Kidney glomerular epithelial cell (primary cell): ENCODE results near the gene GEMIN2.
"Not testable (repeated sequence)": the region's sequence is repeated elsewhere in the genome, so short reads cannot be mapped to it uniquely, and the experiment has no call there.

Experiments
- DNase-seq: peaks from one replicate; lab custom pipeline; 2025; lab: John Stamatoyannopoulos, UW

GEMIN2 gene, protein sequence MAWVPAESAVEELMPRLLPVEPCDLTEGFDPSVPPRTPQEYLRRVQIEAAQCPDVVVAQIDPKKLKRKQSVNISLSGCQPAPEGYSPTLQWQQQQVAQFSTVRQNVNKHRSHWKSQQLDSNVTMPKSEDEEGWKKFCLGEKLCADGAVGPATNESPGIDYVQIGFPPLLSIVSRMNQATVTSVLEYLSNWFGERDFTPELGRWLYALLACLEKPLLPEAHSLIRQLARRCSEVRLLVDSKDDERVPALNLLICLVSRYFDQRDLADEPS

GRCh38 chr14:39114073-39114838, at the start of gene GEMIN2:
GEMIN2 (plus strand) TSS chr14:39114323; CDS start chr14:39114339, 16 bp downstream.
- DNase-seq: peak; percentile 95

DNA sequence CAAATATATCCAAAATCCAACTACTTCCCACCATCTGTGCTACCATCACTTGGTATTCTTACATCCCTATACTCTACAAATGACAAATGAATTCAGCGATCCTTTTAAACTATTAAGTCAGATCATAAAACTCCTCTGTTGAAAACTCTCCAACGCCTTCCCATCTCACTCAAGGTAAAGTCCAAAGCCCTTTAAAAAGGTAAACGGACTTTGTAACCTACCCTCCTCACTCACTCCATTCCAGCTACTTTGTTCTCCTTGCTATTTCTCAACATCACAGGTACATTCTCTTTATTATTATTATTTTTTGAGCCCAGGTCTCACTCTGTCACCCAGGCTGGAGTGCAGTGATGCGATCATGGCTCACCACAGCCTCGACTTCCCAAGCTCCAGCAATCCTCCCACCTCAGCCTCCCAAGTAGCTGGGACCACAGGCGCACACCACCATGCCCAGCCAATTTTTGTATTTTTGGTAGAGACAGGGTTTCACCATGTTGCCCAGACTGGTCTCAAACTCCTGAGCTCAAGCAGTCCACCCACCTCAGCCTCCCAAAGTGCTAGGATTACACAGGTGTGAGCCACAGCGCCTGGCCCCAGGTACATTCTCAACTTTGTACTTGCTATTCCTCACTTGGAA, 44.8 kb upstream of the GEMIN2 start:
- DNase-seq: not testable (repeated sequence)

DNA sequence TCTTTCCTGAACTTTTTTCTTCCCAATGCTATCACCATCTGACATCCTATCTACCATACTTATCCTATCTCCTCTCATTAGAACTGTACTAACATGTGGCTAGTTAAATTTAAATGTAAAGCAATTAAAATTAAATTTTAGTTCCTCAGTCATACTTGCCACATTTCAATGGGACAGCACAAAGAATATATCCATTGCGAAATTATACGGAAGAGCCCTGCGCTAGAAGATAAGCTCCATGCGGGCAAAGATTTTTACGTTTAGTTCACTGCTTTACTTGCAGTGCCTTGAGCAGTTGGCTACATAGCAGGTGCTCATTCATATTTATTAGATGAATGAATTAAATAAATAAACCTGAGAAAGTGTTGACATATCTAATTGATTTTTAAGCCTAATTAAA, 44.2 kb upstream of the GEMIN2 start:
- DNase-seq: no peak

- DNase-seq: no peak
These were observed 43.0 kb upstream of the GEMIN2 start for GRCh38 chr14:39071096-39071495.

GRCh38 chr14:39080886-39081285, 33.2 kb upstream of the GEMIN2 start:
- no peak for DNase-seq

- no peak for DNase-seq
These were observed 31.0 kb upstream of the GEMIN2 start for GRCh38 chr14:39083127-39083526.

- no peak for DNase-seq
These were observed 28.2 kb upstream of the GEMIN2 start for GRCh38 chr14:39085933-39086332.

- no peak for DNase-seq
These were observed 26.6 kb upstream of the GEMIN2 start for GRCh38 chr14:39087493-39087892.

- DNase-seq: no peak
These were observed 23.5 kb upstream of the GEMIN2 start for GRCh38 chr14:39090548-39091111.

DNA sequence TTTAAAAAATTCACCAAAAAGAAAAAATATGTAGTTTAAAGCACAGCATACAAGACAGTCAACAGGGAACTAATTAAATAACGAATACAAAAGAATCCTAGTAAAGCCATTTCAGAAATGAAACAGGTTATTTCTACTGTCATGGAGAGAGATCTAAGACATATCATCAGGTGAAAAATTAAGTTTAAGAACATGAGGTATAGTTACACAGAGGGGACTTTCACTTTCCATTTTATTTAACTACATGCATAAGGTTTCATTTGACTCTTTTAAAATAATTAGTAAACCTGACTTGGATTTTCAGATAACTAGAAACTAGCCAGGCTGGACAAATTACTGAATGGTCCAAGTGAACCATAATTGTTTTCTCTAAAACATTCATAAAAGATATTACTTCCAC, 22.4 kb upstream of the GEMIN2 start:
- DNase-seq: no peak

- DNase-seq: no peak
These were observed 19.6 kb upstream of the GEMIN2 start for GRCh38 chr14:39094515-39094914.

DNA sequence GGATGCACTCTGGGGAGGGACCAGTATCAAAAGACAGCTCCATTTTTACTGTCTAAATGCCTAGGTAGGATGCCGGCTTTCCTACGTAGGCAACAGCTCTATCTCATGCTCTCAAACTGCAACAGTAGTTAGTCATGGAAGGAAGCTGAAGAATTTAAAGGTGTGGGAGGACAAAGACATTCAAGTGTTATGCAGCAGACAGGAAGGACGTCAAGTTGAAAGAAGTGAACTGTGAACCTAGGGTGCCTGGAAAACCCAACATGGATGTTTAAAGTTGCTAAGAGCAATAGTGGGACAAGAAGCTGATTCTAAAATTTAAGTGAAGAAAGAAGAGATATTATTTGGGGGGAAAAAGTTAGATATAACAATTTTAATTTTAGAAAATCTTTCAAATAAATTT, 17.0 kb upstream of the GEMIN2 start:
- peak; percentile 93 for DNase-seq

DNA sequence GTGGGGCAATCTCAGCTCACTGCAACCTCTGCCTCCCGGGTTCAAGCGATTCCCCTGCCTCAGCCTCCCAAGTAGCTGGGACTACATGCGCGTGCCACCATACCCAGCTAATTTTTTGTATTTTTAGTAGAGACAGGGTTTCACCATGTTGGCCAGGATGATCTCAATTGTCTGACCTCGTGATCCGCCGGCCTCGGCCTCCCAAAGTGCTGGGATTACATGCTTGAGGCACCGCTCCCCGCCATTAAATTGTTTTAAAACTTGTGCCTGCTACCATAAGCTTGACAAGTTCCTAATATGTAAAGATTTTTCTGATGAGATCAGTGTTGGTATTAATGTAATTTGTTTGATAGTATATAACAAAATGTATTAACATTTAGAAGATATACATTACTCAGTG, 14.9 kb upstream of the GEMIN2 start:
- DNase-seq: not testable (repeated sequence)

DNA sequence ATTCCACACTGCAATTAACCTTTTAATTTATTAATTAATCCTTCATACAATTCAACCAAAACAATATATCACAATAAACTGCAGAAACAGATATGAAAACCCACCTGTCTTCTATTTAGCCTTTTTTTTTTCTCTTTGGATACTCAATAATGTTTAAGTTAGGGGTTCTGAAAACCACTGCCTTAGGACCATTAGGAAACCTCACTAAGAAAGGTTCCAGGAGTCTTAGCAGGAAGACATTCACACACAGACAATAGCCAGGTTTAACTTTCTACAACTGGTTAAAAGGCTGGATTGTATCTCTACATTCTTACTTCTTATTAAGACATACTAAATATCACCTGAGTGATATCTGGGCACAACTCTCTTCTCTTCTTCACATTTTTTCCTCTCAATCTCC, 14.4 kb upstream of the GEMIN2 start:
- DNase-seq: no peak

- DNase-seq: peak; percentile 33
These were observed 11.7 kb upstream of the GEMIN2 start for GRCh38 chr14:39102265-39102968.

DNA sequence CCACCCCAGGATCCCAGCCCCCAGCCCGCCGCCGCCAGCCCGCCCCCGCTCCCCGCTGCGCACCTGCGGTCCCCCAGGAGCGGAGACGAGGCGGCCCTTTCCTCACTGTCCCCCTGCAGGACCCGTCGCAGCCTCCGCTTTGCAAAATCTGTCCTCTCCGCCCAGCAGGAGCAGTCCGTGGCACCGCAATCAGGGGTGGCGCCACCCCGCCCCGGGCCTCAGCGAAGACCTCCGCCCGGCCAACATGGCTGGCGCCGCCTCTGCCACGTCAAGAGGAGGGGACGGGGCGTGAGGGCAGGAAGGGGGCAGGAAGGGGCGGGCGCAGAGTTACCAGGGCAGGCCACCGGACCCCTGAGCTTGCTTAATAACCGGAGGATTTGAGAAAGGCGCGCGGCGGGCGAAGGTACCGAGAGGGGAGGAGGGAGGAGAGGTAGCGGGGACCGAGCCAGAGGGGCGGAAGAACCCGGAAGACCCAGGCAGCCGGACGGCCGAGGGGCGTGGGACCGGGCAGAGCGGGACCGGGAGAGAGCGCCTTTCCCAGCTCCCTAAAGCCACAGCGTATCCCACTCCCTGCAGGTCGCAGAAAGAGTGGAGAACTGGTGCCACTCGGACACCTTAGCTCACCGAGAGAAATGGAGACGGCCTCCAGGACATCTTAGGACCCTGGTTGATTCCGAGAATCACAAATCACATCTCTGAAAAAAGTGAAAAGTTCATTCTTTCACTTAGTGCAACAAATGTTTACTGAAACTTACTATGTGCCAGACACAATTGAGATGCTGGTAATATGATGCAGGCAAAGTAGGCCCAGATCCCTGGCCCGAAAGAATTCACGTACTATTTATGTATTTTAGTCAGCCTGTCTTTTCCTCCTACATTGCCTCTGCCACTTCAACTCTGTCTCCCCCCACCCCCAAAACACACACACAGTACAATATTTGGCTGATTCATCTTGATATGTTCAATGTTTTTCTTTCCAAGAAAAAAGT, 10.9 kb upstream of the GEMIN2 start, which contains the start of gene SEC23A:
SEC23A (minus strand) TSS at position 267 of the 989 bp plus-strand sequence. CDS start 7,117 bp downstream, outside the sequence.
- DNase-seq: peak; percentile 62

- not testable (repeated sequence) for DNase-seq
These were observed 9.9 kb upstream of the GEMIN2 start for GRCh38 chr14:39104078-39104801.

DNA sequence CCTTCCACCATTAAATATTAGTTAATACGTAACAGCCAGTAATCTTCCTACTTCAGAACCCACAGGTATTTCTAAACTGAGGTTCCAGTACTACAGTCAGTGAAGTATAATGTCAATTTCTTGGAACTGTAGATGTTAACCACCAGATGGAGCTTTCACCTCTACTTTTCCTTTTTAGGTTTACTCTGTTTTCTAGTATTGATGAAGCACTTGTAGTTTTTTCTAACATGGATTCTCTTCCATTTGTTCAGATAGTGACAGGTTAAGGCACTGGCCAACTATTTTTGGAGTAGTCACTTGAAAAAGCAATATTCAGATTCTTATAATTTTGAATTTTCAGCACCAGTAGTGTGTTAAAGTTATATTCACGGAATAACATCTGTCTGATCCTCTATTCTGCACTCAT, 6.5 kb upstream of the GEMIN2 start:
- DNase-seq: peak; percentile 68

DNA sequence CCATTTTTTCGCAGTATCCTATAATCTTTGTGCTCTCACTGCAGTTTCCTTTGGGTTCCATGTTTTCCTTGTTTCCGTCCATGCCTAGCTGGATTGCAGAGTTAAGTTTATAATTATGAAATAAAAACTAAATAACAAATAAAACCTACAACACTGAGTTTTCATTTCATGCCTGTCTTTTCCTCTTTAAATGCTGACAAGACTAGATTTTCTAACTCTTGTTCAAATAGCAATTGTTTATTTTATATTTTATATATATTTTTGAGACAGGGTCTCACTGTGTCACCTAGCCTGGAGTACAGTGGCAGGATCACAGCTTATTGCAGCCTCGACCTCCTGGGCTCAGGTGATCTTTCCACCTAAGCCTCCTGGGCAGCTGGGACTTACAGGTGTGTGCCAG, 5.3 kb upstream of the GEMIN2 start:
- DNase-seq: no peak
